Smooth muscle cell (in vitro differentiated cells): ENCODE results near the gene CIDEB. TPM values are rescaled to one million over a fixed set of nuclear protein-coding genes. Genes with fewer than 3 reads are reported as not detected.

Experiments
- DNase-seq: peaks from one replicate; lab custom pipeline; 2025; ENCODE audit not compliant: unreplicated experiment; lab: John Stamatoyannopoulos, UW
- H2AFZ ChIP-seq: fragments of 200-600 bp; sonication (generic); 2 replicates; pipeline ENCODE4 v1.6.0; 2016; ENCODE audit warnings: antibody characterized with exemption, low read depth, mild to moderate bottlenecking
- H3F3A ChIP-seq: fragments of 200-600 bp; sonication (generic); 2 replicates; pipeline ENCODE4 v1.6.0; 2017; ENCODE audit warnings: antibody characterized with exemption, low read depth
- H3K27ac ChIP-seq: fragments of 200-600 bp; sonication (generic); 2 replicates; pipeline ENCODE4 v1.5.1; 2016; ENCODE audit warnings: low read depth, mild to moderate bottlenecking
- H3K27me3 ChIP-seq: fragments of 200-600 bp; sonication (generic); 2 replicates; pipeline ENCODE4 v1.6.1; 2016; ENCODE audit warnings: low read depth, mild to moderate bottlenecking
- H3K36me3 ChIP-seq: fragments of 200-600 bp; sonication (generic); 2 replicates; pipeline ENCODE4 v1.5.1; 2016; ENCODE audit warnings: low read depth
- H3K4me1 ChIP-seq: fragments of 200-600 bp; sonication (generic); 2 replicates; pipeline ENCODE4 v1.5.1; 2016; ENCODE audit warnings: low read depth
- H3K4me2 ChIP-seq: fragments of 200-600 bp; sonication (generic); 2 replicates; pipeline ENCODE4 v1.6.0; 2016; ENCODE audit warnings: mild to moderate bottlenecking
- H3K4me3 ChIP-seq: fragments of 200-600 bp; sonication (generic); 2 replicates; pipeline ENCODE4 v1.5.1; 2016; ENCODE audit warnings: mild to moderate bottlenecking
- H3K79me2 ChIP-seq: fragments of 200-600 bp; sonication (generic); 2 replicates; pipeline ENCODE4 v1.6.0; 2016; ENCODE audit warnings: low read depth, mild to moderate bottlenecking
- H3K9ac ChIP-seq: fragments of 200-600 bp; sonication (generic); 2 replicates; pipeline ENCODE4 v1.6.0; 2016; ENCODE audit warnings: low read depth
- H3K9me3 ChIP-seq: fragments of 200-600 bp; sonication (generic); replicated peaks from 2 replicates; pipeline ENCODE4 v1.5.1; 2016; ENCODE audit warnings: low read depth
- H4K20me1 ChIP-seq: fragments of 200-600 bp; sonication (generic); 2 replicates; pipeline ENCODE4 v1.6.0; 2016; ENCODE audit warnings: low read depth
- CTCF ChIP-seq: fragments of 200-600 bp; sonication (generic); IDR thresholded peaks from 2 replicates; pipeline ENCODE4 v1.5.1; 2017; ENCODE audit warnings: borderline replicate concordance, mild to moderate bottlenecking, antibody characterized with exemption; ENCODE audit not compliant: insufficient read depth, poor library complexity, severe bottlenecking
- WGBS: methylation state at CpG from one replicate; pipeline ENCODE4 v1.1.7; 2016; ENCODE audit warnings: low lambda C conversion rate; 5-methylcytosine and 5-hydroxymethylcytosine counted together
- polyA plus RNA-seq: library from polyadenylated mRNA; unstranded; fragments of >200 nt; fragmentation: Nextera tagmentation; extraction: Ambion mirVana; gene quantifications from 2 replicates; pipeline ENCODE4 v1.2.1, GENCODE V29; 2016
- total RNA-seq: library from RNA; depleted of rRNA; stranded (reverse); fragments of >200 nt; gene quantifications from 2 replicates; pipeline ENCODE4 v1.2.3, GENCODE V29; 2014

The CIDEB gene
- total and polyA plus RNA-seq, 2 experiments from 2014 or later = not detected

GRCh38 chr14:24282736-24283135 is 25.0 kb downstream of the CIDEB start:
- no peaks in the 10 kb centered on the region for H3K79me2 ChIP-seq
- H3K9me3 ChIP-seq = no peaks in the 10 kb centered on the region
- no peaks in the 10 kb centered on the region for H3K36me3 ChIP-seq
- no peaks in the 10 kb centered on the region for H3K27me3 ChIP-seq
- no peak overlapping the region for H3K4me3 ChIP-seq
- H4K20me1 ChIP-seq = no peaks in the 10 kb centered on the region
- H3K4me2 ChIP-seq = no peak overlapping the region
- H3F3A ChIP-seq = no peaks in the 10 kb centered on the region
- no peaks in the 10 kb centered on the region for H3K4me1 ChIP-seq
- no peak for DNase-seq
- no peak overlapping the region for H2AFZ ChIP-seq
- TF ChIP-seq CTCF = no peak
- H3K9ac ChIP-seq = no peak overlapping the region
- H3K27ac ChIP-seq = no peak overlapping the region
- WGBS = 90% methylated on average over 3 of the region's 3 CpGs

GRCh38 chr14:24281636-24282035 is 26.1 kb downstream of the CIDEB start:
- Histone ChIP-seq H3K9me3 (no peaks in the 10 kb centered on the region), H3K27ac (no peak overlapping the region), H3K4me1 (no peaks in the 10 kb centered on the region), H3K36me3 (no peaks in the 10 kb centered on the region), H3F3A (no peaks in the 10 kb centered on the region), H3K79me2 (no peaks in the 10 kb centered on the region), H2AFZ (no peak overlapping the region), H3K4me3 (no peak overlapping the region), H4K20me1 (no peaks in the 10 kb centered on the region), H3K9ac (no peak overlapping the region), H3K4me2 (no peak overlapping the region), H3K27me3 (no peaks in the 10 kb centered on the region)
- DNase-seq = no peak
- no peak for TF ChIP-seq CTCF
- 93% methylated on average over 7 of the region's 7 CpGs for WGBS

GRCh38 chr14:24280797-24281460 is 26.8 kb downstream of the CIDEB start:
- TF ChIP-seq CTCF = no peak
- Histone ChIP-seq H3K27me3 (no peaks in the 10 kb centered on the region), H3K27ac (no peak overlapping the region), H4K20me1 (no peaks in the 10 kb centered on the region), H3F3A (no peaks in the 10 kb centered on the region), H3K9me3 (no peaks in the 10 kb centered on the region), H3K79me2 (no peaks in the 10 kb centered on the region), H3K4me1 (no peaks in the 10 kb centered on the region), H3K36me3 (no peaks in the 10 kb centered on the region), H3K4me3 (no peak overlapping the region), H3K4me2 (no peak overlapping the region), H2AFZ (no peak overlapping the region), H3K9ac (no peak overlapping the region)
- no peak for DNase-seq
- WGBS = 86% methylated on average over 6 of the region's 6 CpGs
